Measurements from ENCODE around the gene HIVEP3.

GRCh38 chr1:41653574-41653973, 265.1 kb downstream of the HIVEP3 start:
- TF ChIP-seq POLR2A (IDR thresholded peaks at IDR 0.05; ENCODE audit: low read depth, low read length) (no peak), PAX5 (IDR thresholded peaks at IDR 0.05; ENCODE audit: insufficient read depth, low read length, severe bottlenecking) (no peak), TAF1 (IDR thresholded peaks at IDR 0.05; ENCODE audit: low read depth, low read length) (no peak), POLR2AphosphoS5 (IDR thresholded peaks at IDR 0.05; ENCODE audit: low read depth, low read length) (no peak), SPI1 (IDR thresholded peaks at IDR 0.05; ENCODE audit: low read depth, low read length) (no peak), POU2F2 (IDR thresholded peaks at IDR 0.05; ENCODE audit: low read depth, low read length) (no peak)

Measured in GM12891 (cell line).